HEK293 (cell line): ENCODE data around the gene FUT8.

Source experiments
- CTCF ChIA-PET: fragments of 350-600 bp; formaldehyde crosslinking; extraction: SDS; loops from one replicate; lab custom pipeline; 2021; ENCODE audit warnings: antibody characterized with exemption; lab: Yijun Ruan, JAX
- POLR2A ChIA-PET: fragments of 300-600 bp; formaldehyde crosslinking; extraction: SDS; loops from one replicate; lab custom pipeline; 2020; ENCODE audit warnings: antibody characterized with exemption, inconsistent platforms; lab: Yijun Ruan, JAX
- H3K27ac ChIP-seq: fragments of 200-500 bp; sonication (Bioruptor generic); 2 replicates; pipeline ENCODE4 v1.5.1; 2014; ENCODE audit warnings: low read depth, low read length, control low read depth, inconsistent platforms; ENCODE audit errors: extremely low read depth
- H3K36me3 ChIP-seq, 2 experiments: fragments of 200-500 bp in 1 of 2; sonication (Bioruptor generic) in 1 of 2; 1 replicate in 1 of 2; 2 replicates in 1 of 2; pipeline ENCODE4 v1.5.1; 2014 to 2017; ENCODE audit warnings: inconsistent platforms in 2 of 2, low read length in 2 of 2; ENCODE audit not compliant: control insufficient read depth in 2 of 2, insufficient read depth in 1 of 2
- H3K4me1 ChIP-seq: fragments of 200-500 bp; sonication (Bioruptor generic); 2 replicates; pipeline ENCODE4 v1.5.1; 2014; ENCODE audit warnings: mild to moderate bottlenecking, low read length, inconsistent platforms; ENCODE audit not compliant: control insufficient read depth, insufficient read depth
- H3K4me3 ChIP-seq: 2 replicates; pipeline ENCODE4 v1.5.1; 2011; ENCODE audit warnings: low read depth, mild to moderate bottlenecking, control low read depth, low read length, moderate library complexity
- H3K9me3 ChIP-seq: fragments of 200-500 bp; sonication (Bioruptor generic); 2 replicates; pipeline ENCODE4 v1.5.1; 2014; ENCODE audit warnings: low read depth, low read length, inconsistent platforms; ENCODE audit not compliant: control insufficient read depth, insufficient read depth
- FEZF1 ChIP-seq: fragments of 450-650 bp; formaldehyde crosslinking; IDR thresholded peaks from 2 replicates; pipeline ENCODE4 v1.5.1; 2016; ENCODE audit warnings: missing biosample characterization, missing genetic modification characterization
- GLIS1 ChIP-seq: fragments of 450-650 bp; formaldehyde crosslinking; IDR thresholded peaks from 2 replicates; pipeline ENCODE4 v1.5.1; 2016; ENCODE audit warnings: missing biosample characterization, missing genetic modification characterization
- GLIS2 ChIP-seq: fragments of 450-650 bp; formaldehyde crosslinking; IDR thresholded peaks from 2 replicates; pipeline ENCODE4 v1.5.1; 2016; ENCODE audit warnings: missing biosample characterization, missing genetic modification characterization
- SCRT1 ChIP-seq: fragments of 450-650 bp; formaldehyde crosslinking; IDR thresholded peaks from 2 replicates; pipeline ENCODE4 v1.5.1; 2016; ENCODE audit warnings: missing biosample characterization, missing genetic modification characterization, borderline replicate concordance
- ZBTB21 ChIP-seq: fragments of 450-650 bp; formaldehyde crosslinking; IDR thresholded peaks from 2 replicates; pipeline ENCODE4 v1.5.1; 2017; ENCODE audit warnings: missing biosample characterization, missing genetic modification characterization
- ZBTB8A ChIP-seq: fragments of 450-650 bp; formaldehyde crosslinking; IDR thresholded peaks from 2 replicates; pipeline ENCODE4 v1.5.1; 2016; ENCODE audit warnings: missing biosample characterization, missing genetic modification characterization
- ZNF155 ChIP-seq: fragments of 450-650 bp; formaldehyde crosslinking; IDR thresholded peaks from 2 replicates; pipeline ENCODE4 v1.5.1; 2016; ENCODE audit warnings: missing biosample characterization, missing genetic modification characterization
- ZNF292 ChIP-seq: fragments of 450-650 bp; formaldehyde crosslinking; IDR thresholded peaks from 2 replicates; pipeline ENCODE4 v1.5.1; 2016; ENCODE audit warnings: low read depth, missing biosample characterization, missing genetic modification characterization, borderline replicate concordance
- ZNF302 ChIP-seq: fragments of 450-650 bp; formaldehyde crosslinking; IDR thresholded peaks from 2 replicates; pipeline ENCODE4 v1.5.1; 2016; ENCODE audit warnings: missing biosample characterization, missing genetic modification characterization, low read depth
- ZNF341 ChIP-seq: fragments of 450-650 bp; formaldehyde crosslinking; IDR thresholded peaks from 2 replicates; pipeline ENCODE4; 2016; ENCODE audit warnings: low read depth, missing biosample characterization, missing genetic modification characterization
- ZNF623 ChIP-seq: fragments of 450-650 bp; formaldehyde crosslinking; IDR thresholded peaks from 2 replicates; pipeline ENCODE4 v1.5.1; 2016; ENCODE audit warnings: missing biosample characterization, missing genetic modification characterization
- ZNF677 ChIP-seq: fragments of 450-650 bp; IDR thresholded peaks from 2 replicates; pipeline ENCODE4 v1.5.0; 2018; ENCODE audit warnings: missing biosample characterization, mild to moderate bottlenecking, missing genetic modification characterization, moderate library complexity
- ZNF747 ChIP-seq: fragments of 450-650 bp; formaldehyde crosslinking; IDR thresholded peaks from 2 replicates; pipeline ENCODE4 v1.5.1; 2016; ENCODE audit warnings: missing biosample characterization, missing genetic modification characterization
- TF ChIP-seq, protein P1 (sequence below): fragments of 450-650 bp; IDR thresholded peaks from 2 replicates; pipeline ENCODE4 v1.5.1; 2018; ENCODE audit warnings: missing biosample characterization, mild to moderate bottlenecking, missing genetic modification characterization
- TF ChIP-seq, protein P2 (sequence below): fragments of 450-650 bp; formaldehyde crosslinking; conservative IDR thresholded peaks from 2 replicates; pipeline ENCODE4 v1.5.1; 2016; ENCODE audit warnings: low read depth, missing biosample characterization, missing genetic modification characterization
- TF ChIP-seq, protein P3 (sequence below): fragments of 450-650 bp; formaldehyde crosslinking; IDR thresholded peaks from 2 replicates; pipeline ENCODE4 v1.5.1; 2016; ENCODE audit warnings: missing biosample characterization, missing genetic modification characterization, low read depth
- TF ChIP-seq, protein P4 (sequence below): fragments of 450-650 bp; formaldehyde crosslinking; IDR thresholded peaks from 2 replicates; pipeline ENCODE4 v1.5.1; 2016; ENCODE audit warnings: missing biosample characterization, missing genetic modification characterization, borderline replicate concordance

Gene FUT8

DNA sequence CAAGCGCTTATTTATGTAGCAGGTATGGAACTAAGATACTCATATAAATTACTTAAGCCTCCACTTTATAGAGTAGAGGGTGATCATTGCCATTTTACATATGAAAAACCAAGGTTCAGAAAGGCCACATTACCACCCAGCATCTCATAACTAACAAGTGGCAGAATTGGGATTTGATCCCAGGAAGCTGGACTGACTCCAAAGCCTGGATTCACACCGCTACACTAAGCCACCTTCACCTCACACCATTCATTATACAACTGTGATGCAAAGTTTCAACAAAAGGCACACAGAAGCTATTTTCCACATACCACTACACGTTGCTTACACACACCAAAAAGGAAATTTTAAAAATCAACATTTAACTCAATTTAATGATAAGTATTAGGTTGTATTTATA, 370.6 kb downstream of the FUT8 start:
- H3K27ac ChIP-seq, result no peak overlapping the region

DNA sequence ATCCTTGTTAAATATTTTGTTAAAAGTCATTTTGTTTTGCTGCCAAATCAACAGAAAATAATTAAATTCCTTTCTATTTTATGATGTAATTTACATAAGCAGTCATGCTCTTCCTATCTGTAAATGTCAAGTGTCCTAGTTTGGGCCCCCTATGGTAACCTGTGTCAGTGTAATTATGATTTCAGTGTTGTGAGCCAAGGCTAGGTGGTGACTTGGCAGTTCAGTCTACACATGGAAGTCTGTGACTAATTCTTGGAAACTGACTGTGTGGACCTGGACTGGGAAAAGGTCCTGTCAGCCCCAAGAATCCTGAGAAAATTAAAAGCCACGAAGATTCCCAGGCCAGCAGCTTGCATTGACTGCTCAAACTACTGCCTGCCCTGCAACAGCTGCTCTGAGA, 371.0 kb downstream of the FUT8 start:
- CTCF ChIA-PET, result interaction anchor here (0.6 kb wide), 1 partner anchor 485 kb away, joined by 3 read pairs; no protein-coding TSS in a partner anchor
- Histone ChIP-seq H3K9me3 (no peaks in the 10 kb centered on the region), H3K4me1 (no peaks in the 10 kb centered on the region), H3K27ac (no peak overlapping the region), H3K4me3 (no peak overlapping the region), H3K36me3 (no peaks in the 10 kb centered on the region)
- TF ChIP-seq ZBTB21, result no peak
- TF ChIP-seq ZNF747 (tag by site-specific recombination), result no peak
- TF ChIP-seq FEZF1 (tag by site-specific recombination), result no peak
- no peak for TF ChIP-seq ZNF677
- TF ChIP-seq ZNF292, result no peak
- POLR2A ChIA-PET, result no interaction called here

More for the DNA sequence above, 370.6 kb downstream of the FUT8 start:
- Histone ChIP-seq H3K9me3 (no peaks in the 10 kb centered on the region), H3K4me1 (no peaks in the 10 kb centered on the region), H3K4me3 (no peak overlapping the region), H3K36me3 (no peaks in the 10 kb centered on the region)
- CTCF ChIA-PET, result interaction anchor here (0.6 kb wide), 2 partner anchors 484 to 620 kb away, joined by 3 read pairs; no protein-coding TSS in a partner anchor
- TF ChIP-seq ZBTB21, result no peak
- no peak for TF ChIP-seq ZNF155
- no peak for TF ChIP-seq GLIS1 (tag by site-specific recombination)
- TF ChIP-seq SCRT1 (tag by site-specific recombination), result no peak
- TF ChIP-seq ZNF623 (tag by site-specific recombination), result no peak
- no peak for TF ChIP-seq ZNF341 (tag by site-specific recombination)
- TF ChIP-seq, protein P1, sequence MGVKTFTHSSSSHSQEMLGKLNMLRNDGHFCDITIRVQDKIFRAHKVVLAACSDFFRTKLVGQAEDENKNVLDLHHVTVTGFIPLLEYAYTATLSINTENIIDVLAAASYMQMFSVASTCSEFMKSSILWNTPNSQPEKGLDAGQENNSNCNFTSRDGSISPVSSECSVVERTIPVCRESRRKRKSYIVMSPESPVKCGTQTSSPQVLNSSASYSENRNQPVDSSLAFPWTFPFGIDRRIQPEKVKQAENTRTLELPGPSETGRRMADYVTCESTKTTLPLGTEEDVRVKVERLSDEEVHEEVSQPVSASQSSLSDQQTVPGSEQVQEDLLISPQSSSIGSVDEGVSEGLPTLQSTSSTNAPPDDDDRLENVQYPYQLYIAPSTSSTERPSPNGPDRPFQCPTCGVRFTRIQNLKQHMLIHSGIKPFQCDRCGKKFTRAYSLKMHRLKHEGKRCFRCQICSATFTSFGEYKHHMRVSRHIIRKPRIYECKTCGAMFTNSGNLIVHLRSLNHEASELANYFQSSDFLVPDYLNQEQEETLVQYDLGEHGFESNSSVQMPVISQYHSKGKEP (tag by site-specific recombination), result no peak
- TF ChIP-seq ZBTB8A, result no peak
- TF ChIP-seq GLIS2 (tag by site-specific recombination), result no peak
- TF ChIP-seq, protein P2, sequence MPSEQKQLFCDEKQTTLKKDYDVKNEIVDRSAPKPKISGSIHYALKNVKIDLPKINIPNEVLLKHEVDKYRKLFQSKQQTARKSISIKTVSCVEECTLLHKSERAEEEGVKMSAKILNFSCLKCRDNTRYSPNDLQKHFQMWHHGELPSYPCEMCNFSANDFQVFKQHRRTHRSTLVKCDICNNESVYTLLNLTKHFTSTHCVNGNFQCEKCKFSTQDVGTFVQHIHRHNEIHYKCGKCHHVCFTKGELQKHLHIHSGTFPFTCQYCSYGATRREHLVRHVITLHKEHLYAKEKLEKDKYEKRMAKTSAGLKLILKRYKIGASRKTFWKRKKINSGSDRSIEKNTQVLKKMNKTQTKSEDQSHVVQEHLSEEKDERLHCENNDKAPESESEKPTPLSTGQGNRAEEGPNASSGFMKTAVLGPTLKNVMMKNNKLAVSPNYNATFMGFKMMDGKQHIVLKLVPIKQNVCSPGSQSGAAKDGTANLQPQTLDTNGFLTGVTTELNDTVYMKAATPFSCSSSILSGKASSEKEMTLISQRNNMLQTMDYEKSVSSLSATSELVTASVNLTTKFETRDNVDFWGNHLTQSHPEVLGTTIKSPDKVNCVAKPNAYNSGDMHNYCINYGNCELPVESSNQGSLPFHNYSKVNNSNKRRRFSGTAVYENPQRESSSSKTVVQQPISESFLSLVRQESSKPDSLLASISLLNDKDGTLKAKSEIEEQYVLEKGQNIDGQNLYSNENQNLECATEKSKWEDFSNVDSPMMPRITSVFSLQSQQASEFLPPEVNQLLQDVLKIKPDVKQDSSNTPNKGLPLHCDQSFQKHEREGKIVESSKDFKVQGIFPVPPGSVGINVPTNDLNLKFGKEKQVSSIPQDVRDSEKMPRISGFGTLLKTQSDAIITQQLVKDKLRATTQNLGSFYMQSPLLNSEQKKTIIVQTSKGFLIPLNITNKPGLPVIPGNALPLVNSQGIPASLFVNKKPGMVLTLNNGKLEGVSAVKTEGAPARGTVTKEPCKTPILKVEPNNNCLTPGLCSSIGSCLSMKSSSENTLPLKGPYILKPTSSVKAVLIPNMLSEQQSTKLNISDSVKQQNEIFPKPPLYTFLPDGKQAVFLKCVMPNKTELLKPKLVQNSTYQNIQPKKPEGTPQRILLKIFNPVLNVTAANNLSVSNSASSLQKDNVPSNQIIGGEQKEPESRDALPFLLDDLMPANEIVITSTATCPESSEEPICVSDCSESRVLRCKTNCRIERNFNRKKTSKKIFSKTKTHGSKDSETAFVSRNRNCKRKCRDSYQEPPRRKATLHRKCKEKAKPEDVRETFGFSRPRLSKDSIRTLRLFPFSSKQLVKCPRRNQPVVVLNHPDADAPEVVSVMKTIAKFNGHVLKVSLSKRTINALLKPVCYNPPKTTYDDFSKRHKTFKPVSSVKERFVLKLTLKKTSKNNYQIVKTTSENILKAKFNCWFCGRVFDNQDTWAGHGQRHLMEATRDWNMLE (tag by site-specific recombination), result no peak
- TF ChIP-seq, protein P3, sequence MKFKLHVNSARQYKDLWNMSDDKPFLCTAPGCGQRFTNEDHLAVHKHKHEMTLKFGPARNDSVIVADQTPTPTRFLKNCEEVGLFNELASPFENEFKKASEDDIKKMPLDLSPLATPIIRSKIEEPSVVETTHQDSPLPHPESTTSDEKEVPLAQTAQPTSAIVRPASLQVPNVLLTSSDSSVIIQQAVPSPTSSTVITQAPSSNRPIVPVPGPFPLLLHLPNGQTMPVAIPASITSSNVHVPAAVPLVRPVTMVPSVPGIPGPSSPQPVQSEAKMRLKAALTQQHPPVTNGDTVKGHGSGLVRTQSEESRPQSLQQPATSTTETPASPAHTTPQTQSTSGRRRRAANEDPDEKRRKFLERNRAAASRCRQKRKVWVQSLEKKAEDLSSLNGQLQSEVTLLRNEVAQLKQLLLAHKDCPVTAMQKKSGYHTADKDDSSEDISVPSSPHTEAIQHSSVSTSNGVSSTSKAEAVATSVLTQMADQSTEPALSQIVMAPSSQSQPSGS (tag by site-specific recombination), result no peak
- TF ChIP-seq, protein P4, sequence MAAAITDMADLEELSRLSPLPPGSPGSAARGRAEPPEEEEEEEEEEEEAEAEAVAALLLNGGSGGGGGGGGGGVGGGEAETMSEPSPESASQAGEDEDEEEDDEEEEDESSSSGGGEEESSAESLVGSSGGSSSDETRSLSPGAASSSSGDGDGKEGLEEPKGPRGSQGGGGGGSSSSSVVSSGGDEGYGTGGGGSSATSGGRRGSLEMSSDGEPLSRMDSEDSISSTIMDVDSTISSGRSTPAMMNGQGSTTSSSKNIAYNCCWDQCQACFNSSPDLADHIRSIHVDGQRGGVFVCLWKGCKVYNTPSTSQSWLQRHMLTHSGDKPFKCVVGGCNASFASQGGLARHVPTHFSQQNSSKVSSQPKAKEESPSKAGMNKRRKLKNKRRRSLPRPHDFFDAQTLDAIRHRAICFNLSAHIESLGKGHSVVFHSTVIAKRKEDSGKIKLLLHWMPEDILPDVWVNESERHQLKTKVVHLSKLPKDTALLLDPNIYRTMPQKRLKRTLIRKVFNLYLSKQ (tag by site-specific recombination), result no peak
- no peak for TF ChIP-seq ZNF302 (tag by site-specific recombination)
- POLR2A ChIA-PET, result no interaction called here
